Vagina (tissue), 2 donors: ENCODE measurements around the gene IMPA2.

Experiments used
- POLR2A ChIP-seq, 2 donors: fragments of 450-650 bp; IDR thresholded peaks; one replicate each; pipeline ENCODE4 v1.6.1; 2017; ENCODE audit warnings: antibody characterized with exemption in 2 of 2, mild to moderate bottlenecking in 2 of 2, moderate library complexity in 2 of 2
- POLR2AphosphoS5 ChIP-seq, 2 donors: sonication (generic); formaldehyde crosslinking; IDR thresholded peaks; one replicate each; pipeline ENCODE4 v1.9.0; 2017; ENCODE audit warnings: antibody characterized with exemption in 2 of 2, mild to moderate bottlenecking in 2 of 2, low read depth in 1 of 2; ENCODE audit not compliant: insufficient read depth in 1 of 2
- TF ChIP-seq, protein P1 (sequence below), 3 experiments: fragments of 450-650 bp in 2 of 3; fragments of 200-600 bp in 1 of 3; sonication (generic) in 1 of 3; IDR thresholded peaks; one replicate each; pipeline ENCODE4 v1.5.1; 2017 to 2019; ENCODE audit warnings: antibody characterized with exemption in 3 of 3, mild to moderate bottlenecking in 2 of 3, moderate library complexity in 2 of 3

DNA sequence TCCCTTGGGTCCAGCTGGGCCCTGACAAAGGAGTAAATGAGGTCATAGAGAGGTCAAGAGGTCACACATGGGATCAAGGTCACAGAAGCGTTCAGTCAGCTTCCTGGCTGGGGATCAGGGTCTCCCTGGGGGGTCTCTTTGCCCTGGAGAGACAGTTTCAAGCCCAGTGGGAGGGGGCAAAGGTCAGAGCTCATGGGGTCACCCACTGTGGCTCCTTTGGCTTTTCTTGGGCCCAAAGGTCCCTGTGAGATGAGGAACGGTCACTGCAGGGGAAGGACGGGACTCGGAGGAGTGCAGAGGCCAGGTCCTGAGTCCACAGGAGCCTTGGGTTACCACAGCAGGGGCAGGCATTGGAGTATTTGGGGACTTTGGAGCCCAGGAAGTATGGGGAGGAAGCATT lies 81.7 kb downstream of the IMPA2 start:
- TF ChIP-seq, protein P1, sequence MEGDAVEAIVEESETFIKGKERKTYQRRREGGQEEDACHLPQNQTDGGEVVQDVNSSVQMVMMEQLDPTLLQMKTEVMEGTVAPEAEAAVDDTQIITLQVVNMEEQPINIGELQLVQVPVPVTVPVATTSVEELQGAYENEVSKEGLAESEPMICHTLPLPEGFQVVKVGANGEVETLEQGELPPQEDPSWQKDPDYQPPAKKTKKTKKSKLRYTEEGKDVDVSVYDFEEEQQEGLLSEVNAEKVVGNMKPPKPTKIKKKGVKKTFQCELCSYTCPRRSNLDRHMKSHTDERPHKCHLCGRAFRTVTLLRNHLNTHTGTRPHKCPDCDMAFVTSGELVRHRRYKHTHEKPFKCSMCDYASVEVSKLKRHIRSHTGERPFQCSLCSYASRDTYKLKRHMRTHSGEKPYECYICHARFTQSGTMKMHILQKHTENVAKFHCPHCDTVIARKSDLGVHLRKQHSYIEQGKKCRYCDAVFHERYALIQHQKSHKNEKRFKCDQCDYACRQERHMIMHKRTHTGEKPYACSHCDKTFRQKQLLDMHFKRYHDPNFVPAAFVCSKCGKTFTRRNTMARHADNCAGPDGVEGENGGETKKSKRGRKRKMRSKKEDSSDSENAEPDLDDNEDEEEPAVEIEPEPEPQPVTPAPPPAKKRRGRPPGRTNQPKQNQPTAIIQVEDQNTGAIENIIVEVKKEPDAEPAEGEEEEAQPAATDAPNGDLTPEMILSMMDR (IDR thresholded peaks at IDR 0.05): no peak
- TF ChIP-seq POLR2AphosphoS5 (IDR thresholded peaks at IDR 0.05; ENCODE audit: insufficient read depth in 1 of 2, low read depth in 1 of 2) (no peak), POLR2A (IDR thresholded peaks at IDR 0.05) (no peak)
